ENCODE data around the gene RASD2.

Gene RASD2

DNA sequence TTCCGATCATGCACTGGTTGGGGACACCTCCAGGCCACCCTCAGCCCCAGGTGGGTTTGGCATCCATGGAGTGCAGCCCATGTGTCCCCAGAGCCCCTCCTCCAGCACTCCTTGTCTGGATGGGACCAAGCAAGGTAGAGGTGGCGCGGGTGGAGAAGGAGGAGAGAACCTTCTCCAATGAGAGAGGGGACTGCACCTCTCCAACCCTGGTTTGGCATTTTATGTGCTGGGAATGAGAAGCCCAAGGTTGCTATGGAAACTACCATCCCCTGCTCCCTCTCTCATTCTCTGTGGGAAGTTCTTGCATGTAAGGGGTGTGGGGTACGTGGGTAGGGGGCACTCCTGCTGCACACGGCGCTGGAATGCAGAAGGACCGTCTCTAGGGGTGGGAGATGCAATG lies 21.8 kb upstream of the RASD2 start:
- DNase-seq (ENCODE audit: low read depth in 1 of 2, low spot score in 1 of 2): no peak

- no peak for DNase-seq (ENCODE audit: low read depth in 1 of 2, low spot score in 1 of 2)
These were observed 21.2 kb upstream of the RASD2 start for GRCh38 chr22:35519306-35520000.

DNA sequence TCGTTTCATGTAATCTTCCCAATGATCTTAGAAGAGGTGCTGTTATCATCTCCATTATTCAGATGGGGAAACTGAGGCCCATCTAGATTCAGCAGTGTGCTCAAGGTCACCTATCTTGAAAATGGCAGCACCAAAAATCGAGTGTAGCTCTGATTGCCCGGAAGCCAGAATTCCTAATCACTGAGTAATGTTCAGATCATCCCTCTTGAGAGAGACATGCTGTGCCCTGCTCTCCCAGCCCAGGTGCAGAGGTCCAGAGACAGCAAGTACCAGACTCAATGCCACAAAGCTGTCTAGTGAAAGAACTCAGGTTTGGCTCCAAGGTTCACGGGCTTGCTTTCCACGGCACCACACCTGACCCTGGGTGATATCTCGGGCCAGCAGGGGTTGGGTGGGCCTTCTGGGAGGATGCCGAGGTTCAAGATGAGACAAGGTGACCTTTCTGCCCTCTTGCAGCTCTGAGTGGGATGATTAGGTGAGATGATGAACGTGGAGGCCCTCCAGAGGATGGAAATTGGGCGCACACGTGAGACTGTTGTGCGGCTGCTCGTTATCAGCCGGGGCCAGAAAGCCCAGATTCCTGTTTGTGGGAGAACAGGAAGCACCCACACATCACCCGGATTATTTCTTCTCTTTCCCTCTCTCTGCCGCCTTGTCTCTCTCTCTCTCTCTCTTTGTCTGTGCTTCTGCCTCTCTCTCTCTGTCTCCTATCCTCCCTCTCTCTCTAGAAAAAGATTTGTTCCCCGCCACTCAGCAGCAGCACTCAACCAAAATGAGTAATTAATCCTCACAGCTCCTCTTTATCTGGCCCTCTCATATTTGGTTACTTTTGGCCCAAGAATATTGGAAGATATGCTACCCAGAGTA lies 19.0 kb upstream of the RASD2 start:
- no peak for DNase-seq (ENCODE audit: low read depth in 1 of 2, low spot score in 1 of 2)

DNA sequence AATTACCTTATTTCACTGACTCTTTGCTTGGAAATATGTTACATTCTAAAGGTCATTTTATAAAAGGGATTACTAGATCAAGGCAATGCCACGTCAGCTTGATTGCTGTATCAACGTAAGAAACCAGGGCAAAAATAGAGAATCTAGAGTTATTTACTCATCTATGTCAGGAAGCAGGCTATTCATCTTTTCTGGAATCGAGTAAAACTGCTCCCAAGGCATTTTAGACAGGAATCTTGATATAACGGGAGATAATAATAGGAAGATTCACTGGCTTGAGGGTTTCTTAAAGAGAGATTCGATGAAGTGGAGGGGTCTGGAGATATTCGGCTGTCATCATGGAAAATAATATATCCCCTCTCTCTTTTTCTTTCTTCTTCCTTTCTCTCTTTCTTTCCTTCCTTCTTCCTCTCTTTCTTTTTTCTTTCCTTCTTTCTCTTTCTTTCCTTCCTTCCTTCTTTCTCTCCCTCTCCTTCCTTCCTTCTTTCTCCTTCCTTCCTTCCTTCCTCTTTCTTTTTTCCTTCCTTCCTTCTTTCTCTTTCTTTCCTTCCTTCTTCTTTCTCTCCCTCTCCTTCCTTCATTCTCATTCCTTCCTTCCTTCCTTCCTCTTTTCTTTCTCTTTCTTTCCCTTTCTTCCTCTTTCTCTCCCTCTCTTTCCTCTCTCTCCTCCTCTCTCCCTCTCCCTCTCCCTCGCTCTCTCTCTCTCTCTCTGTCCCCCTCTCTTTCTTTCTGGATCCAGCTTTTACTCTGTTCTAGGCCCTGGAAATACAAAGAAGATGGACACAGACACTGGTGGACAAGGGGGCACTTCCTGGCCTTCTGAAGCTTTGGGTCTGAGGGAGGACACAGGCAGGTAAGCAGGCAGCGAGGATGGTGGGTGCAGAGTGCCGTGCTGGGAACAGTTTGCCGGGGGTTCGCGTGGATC lies 18.1 kb upstream of the RASD2 start:
- no peak for DNase-seq (ENCODE audit: low read depth in 1 of 2, low spot score in 1 of 2)

DNA sequence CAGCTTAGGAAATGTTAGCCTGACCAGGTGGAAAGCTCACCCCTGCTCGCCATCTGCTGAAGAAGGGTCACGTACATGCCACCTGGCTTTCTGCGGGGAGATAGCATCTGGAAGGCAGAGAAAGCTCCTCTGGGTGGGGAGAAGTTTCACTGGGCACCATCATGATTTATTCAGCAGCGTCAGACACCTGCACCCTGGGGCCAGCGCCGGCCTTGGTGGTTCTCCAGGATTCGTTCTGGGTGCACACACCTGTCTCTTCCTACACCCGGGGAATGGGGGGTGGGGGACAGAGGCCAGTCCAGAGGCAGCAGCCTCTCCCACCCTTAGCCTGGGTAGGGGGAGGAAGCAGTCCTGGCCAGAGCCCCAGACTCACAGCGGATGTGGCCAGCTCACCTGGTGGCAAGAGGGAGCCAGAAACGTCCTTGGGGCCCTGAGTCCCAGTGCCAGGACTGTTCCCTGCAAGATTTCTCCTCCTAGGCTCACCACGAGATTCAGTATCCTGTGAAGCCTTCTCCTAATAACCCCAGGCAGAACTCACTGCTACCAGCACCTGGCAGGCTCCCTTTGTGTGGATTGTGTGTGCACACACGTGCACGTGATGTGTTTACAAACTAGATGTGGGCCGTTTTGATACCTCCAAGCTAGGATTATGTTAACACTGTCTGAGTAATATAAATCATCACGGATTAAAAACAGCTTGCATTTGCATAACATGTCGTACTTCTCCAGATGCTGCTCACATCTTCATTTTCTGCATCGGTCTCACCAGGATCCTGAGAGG lies 17.3 kb upstream of the RASD2 start:
- no peak for DNase-seq (ENCODE audit: low read depth in 1 of 2, low spot score in 1 of 2)

DNA sequence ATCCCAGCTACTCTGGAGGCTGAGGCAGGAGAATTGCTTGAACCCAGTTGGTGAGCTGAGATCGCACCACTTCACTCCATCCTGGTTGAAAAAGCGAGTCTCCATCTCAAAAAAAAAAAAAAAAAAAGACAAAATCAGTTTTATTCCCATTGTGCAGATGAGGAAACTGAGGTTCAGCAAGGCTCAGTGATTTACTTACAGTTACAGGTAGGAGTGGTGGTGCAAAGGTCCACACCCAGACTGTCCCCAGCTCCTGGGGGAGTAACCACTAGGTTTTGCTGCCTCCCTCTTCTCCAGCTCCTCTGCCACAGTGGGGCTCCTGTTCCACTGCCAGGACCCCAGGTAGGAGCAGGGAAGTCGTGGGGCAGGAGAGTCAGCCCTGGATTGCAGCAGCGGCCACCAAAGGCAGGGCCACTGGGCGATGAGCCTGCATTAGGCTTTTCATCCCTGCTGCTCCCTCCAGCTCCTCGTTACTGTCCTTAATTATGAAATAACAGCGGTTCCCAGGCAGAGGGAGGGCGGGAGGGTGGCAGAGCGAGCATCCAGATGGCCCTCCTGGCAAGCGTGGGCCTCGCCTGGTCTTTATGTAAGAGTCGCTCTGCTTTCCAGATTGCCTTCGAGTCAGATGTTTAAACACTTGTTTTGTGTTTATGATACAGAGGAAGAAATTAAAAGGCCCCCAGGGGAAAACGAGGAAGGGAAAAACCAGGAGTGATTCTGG lies 15.5 kb upstream of the RASD2 start:
- DNase-seq (ENCODE audit: low read depth in 1 of 2, low spot score in 1 of 2): no peak

DNA sequence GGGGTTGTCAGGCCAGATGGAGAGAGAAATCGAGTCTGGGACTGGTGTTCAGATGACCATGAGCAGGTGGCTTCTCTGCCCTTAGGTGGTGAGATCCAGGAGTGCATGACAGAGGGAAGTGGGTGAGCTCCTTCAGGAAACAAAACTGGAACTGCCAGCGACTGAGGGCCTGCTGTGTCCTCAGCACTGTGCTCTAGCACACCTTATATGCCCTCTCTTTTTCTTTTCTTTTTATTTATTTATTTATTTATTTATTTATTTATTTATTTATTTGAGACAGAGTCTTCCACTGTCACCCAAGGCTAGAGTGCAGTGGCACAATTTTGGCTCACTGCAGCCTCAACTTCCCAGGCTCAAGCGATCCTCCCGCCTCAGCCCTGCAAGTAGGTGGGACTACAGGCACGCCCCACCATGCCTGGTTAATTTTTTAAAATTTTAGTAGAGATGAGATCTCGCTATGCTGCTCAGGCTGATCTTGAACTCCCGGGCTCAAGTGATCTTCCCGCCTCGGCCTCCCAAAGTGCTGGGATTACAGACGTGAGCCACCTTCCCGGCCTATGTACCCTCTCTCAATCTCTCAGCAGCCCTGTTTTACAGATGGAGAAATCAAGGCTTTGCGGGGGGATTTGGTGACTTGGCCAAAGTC lies 14.8 kb upstream of the RASD2 start:
- DNase-seq (ENCODE audit: low read depth in 1 of 2, low spot score in 1 of 2): no peak

GRCh38 chr22:35526333-35526979 lies 14.2 kb upstream of the RASD2 start:
- DNase-seq (ENCODE audit: low read depth in 1 of 2, low spot score in 1 of 2): no peak

- no peak for DNase-seq (ENCODE audit: low read depth in 1 of 2, low spot score in 1 of 2)
These were observed 11.7 kb upstream of the RASD2 start for GRCh38 chr22:35528927-35529326.

- DNase-seq (ENCODE audit: low read depth in 1 of 2, low spot score in 1 of 2): no peak
These were observed 9.9 kb upstream of the RASD2 start for GRCh38 chr22:35530700-35531099.

DNA sequence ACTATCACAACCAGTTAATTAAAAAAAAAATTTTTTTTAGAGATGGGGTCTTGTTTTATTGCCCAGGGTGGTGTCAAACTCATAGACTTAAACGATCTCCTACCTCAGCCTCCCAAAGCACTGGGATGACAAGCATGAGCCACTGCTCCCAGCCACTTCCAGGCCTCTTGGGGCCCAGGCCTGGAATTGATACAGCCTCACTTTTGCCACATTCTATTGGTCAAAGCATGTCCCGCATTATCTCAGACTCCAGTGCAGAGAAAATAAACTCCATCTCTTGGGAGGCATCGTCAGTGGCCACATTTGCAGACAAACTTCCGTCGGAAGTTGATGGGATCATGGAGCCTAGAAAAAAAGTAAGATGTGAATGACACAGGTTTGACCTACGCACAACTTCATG lies 9.4 kb upstream of the RASD2 start:
- no peak for DNase-seq (ENCODE audit: low read depth in 1 of 2, low spot score in 1 of 2)

DNA sequence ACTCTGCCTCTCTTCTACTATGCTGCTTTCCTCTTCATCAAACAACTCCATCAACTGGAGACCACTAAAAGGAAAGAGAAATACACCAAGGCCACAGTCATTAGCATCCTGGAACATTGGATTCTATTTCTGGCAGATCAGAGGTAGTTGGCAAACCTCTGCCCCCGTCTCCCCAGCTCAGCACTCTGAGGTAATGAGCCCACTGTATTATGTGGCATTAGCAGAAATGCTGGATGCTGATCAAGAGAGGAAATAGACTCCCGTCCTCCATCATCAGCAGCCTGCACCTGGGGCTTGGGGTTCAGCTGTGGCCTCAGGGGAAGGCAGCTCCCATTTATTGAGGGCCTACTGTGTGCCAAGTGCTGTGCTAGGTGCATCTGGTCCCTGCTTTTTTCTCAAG lies 9.0 kb upstream of the RASD2 start:
- no peak for DNase-seq (ENCODE audit: low read depth in 1 of 2, low spot score in 1 of 2)

DNA sequence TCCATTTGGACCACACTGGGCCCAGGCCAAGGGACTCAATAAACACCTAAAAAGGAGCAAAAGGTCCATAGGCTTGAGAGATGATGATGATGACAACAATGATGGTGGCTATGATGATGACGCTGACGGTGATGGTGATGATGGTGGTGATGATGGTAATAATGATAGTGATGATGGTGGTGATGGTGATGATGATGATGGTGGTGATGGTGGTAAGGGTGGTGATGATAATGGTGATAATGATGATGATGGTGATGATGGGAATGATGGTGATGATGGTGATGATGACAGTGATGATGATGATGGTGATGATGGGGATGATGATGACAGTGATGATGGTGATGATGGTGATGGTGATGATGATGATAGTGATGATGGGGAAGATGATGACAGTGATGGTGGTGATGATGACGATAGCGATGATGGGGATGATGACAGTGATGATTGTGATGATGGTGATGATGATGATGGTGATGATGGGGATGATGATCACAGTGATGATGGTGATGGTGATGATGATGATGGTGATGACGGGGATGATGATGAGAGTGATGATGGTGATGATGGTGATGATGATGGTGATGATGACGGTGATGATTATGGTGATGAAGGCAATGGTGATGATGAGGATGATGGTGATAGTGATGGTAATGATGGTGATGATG lies 7.1 kb upstream of the RASD2 start:
- DNase-seq (ENCODE audit: low read depth in 1 of 2, low spot score in 1 of 2): no peak

DNA sequence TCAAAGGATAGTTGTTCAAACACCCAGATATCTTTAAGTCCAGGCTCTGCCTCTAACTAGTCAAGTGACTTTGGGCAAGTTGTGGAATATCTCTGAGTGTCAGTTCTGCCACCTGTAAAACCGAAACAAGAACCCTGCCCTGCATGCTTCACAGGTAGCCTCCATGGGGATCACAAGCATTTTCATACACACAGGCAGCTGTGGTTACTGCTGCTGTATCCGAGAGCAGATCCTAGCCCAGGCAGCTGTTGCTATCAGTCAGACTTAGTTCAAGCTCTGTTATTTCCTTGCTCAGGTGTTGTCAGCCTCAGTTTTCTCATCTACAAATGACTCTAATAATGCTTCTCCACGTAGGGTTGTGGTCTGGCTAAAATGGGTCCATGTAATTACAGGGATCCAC lies 6.5 kb upstream of the RASD2 start:
- no peak for DNase-seq (ENCODE audit: low read depth in 1 of 2, low spot score in 1 of 2)

- DNase-seq (ENCODE audit: low read depth in 1 of 2, low spot score in 1 of 2): no peak
These were observed 3.4 kb upstream of the RASD2 start for GRCh38 chr22:35537232-35537631.

- DNase-seq (ENCODE audit: low read depth in 1 of 2, low spot score in 1 of 2): no peak
These were observed 1.8 kb upstream of the RASD2 start for GRCh38 chr22:35538801-35539321.

DNA sequence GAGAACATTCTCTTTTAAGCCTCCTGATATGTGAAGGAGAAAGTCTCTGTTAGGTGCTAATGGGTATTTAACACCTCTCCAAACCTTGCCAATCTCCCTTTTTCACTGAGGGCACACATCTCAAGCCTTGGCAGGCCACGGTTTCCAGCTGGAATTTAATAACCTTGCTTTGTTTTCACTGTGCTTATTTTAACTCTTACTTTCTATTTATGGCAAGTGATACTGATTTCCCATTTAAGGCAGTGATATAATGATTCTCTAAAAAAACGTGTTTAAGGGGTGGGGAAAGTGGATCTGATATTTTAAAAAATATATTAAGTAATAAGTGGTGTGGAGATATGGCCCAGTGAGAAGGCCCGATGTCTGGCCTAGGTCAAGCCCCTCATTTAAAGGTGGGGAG lies 1.1 kb upstream of the RASD2 start:
- DNase-seq (ENCODE audit: low read depth in 1 of 2, low spot score in 1 of 2): no peak

DNA sequence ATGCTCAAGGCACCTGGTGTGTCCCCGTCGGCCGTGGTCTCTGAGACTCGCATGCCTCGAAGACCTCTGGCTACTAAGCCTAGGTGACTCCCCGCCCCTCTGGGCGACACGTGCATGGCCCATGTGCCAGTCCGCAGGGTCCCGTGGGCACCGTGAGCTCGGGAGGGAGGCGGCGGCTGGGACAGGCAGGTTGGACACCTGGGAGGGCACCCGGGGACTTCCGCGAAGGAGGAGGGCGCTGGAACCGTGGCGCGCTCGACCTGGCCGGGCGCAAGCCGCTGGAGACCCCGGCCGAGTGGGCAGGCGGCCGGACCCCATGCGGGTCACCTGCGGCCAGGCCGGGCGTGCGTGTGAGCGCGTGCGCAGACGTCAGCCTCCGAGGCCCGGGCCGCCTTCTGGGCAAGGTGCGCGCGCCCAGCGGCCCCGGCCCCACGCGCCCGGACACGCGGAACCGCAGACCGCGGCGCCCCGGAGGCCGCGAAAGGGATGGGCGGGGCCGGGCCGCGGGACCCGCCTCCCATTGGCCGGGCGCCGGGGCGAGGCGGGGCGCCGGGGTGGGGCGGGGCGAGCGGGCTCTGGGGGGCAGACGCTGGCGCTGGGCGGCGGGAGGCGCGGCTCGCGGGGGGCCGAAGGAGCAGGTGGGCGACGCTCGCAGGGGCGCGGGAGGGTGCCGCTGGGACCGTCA lies 579 bp upstream of the RASD2 start:
- DNase-seq (ENCODE audit: low read depth in 1 of 2, low spot score in 1 of 2): peak; percentile 37 to 64

Measured in stimulated activated CD4-positive, alpha-beta T cell treated with anti-CD3 and anti-CD28 coated beads, Interleukin-15, amount 100 ng/mL, for 1 hour (primary cell).